Activated CD4-positive, CD25-positive, alpha-beta regulatory T cell treated with anti-CD3 and anti-CD28 coated beads, Interleukin-2, amount 50 U/mL, for 16 hours (primary cell): ENCODE measurements around the gene AUTS2.

Experiments used
- DNase-seq: peaks from one replicate; pipeline ENCODE4 v3.0.0-alpha.2; 2020; ENCODE audit warnings: low read depth, low spot score

The AUTS2 gene

DNA sequence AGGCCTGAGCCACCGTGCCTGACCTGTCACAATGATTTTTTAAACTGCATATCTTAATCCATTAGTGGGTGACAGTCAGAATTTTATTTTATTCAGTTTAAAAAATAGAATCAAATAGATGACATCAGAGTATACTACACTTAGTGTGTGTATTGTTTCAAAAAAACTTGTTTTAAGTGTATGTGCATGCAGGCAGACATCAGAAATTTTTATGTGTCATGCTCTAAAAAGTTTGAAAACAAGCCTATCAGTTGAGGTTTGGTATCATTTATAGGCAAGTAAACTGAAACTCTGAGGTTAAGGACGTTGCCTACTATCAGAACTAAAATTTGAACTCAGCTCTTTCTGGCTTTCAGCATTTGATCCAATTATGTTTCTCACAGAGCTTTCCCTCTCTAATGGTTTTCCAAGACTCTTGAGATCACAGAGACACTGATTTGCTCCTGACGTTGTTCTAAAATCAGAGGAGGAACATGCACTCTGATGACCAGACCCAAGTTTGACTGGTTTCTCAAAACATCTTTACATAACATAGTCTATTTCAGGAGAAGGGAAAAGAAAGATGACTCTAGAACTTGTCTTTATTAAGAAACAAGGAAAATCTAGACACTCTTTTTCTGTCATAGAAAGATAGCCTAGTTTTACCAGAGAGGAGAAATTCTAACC lies 188.6 kb downstream of the AUTS2 start:
- DNase-seq = no peak

GRCh38 chr7:69787736-69788431 lies 189.6 kb downstream of the AUTS2 start:
- DNase-seq = no peak

GRCh38 chr7:69789563-69789962 lies 191.3 kb downstream of the AUTS2 start:
- DNase-seq = no peak

DNA sequence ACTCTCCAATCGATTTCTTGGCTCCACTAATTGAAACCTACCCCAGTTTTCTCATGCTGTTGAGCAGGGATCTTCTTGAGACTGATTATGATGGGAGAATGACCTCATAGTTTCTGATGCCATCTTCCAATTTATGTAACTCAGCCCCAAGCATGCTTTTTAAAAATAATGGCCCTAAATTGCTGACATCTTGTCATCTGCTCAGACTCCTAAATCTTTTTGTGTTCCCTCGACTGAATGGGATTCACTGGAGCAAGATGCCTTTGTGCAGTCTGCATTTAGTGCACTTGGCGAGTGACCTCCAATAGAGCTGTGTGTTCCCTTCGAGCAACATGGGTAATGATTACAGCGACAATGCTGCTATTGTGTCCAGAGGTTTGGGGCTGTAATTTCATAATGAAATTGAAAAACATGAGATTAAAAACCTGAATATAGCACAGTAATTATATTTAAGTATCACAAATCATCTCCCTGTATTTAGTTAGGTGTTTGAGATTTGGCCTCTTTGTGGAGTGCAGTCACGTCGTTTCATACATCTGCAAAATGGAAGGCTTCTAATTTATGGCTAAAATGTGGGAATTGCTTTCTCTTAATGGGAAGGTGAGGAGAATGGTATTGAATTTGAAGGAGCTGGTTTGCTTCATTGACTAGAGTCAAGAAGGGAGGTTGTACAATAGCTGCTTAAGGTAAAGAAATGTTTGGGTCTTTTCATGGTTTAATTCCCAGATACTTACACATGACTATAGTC lies 192.9 kb downstream of the AUTS2 start:
- no peak for DNase-seq

- no peak for DNase-seq
Observed at GRCh38 chr7:69791739-69792138, 193.5 kb downstream of the AUTS2 start.

- no peak for DNase-seq
Observed at GRCh38 chr7:69795932-69796331, 197.7 kb downstream of the AUTS2 start.

DNA sequence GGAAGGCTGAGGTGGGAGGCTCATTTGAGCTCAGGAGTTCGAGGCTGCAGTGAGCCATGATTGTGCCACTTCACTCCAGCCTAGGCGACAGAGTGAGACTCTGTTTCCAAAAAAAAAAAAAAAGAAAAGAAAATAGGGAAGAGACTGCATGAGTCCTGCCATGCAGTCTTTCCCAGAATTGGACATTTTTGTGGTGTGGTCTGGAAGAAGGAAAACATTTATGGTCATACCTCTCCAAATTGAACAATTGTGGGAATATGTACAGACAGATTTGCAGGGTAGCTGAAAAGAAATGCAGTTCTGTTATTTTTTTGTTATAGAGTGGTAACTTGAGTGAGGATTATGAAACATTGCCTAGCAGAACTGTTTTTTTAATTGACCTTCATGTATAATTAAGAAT lies 198.1 kb downstream of the AUTS2 start:
- no peak for DNase-seq

DNA sequence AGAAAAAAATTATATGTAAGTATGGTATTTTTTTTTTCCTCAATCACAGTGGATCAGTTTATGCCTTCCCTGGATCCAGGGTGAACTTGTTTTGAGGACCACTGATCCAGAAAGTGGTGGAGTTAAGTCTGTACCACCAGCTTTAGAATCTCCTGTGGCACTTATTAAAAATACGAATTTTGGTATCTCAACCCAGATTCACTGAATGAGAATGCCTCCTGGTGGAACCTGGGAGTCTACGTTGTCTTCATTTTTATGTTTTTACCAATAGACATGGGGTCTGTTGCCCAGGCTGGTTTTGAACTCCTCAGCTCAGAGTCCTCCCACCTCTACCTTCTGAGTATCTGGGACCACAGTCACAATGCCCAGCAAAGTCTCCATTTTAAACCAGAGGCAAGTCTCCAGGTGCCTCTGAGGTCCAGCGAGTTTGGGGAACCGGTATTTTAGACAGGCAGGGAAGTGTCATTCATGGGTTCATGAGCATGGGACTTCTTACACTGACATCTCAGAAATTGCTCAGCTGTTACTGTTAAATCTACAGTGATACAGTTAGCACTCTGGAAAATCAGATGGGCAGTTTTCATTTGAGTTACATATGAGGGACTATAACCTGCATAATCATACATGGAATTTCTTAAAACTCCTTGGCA lies 200.9 kb downstream of the AUTS2 start:
- no peak for DNase-seq

- no peak for DNase-seq
Observed at GRCh38 chr7:69799990-69800389, 201.7 kb downstream of the AUTS2 start.

GRCh38 chr7:69800495-69800894 lies 202.2 kb downstream of the AUTS2 start:
- no peak for DNase-seq

GRCh38 chr7:69801729-69802682 lies 203.7 kb downstream of the AUTS2 start:
- DNase-seq = no peak

DNA sequence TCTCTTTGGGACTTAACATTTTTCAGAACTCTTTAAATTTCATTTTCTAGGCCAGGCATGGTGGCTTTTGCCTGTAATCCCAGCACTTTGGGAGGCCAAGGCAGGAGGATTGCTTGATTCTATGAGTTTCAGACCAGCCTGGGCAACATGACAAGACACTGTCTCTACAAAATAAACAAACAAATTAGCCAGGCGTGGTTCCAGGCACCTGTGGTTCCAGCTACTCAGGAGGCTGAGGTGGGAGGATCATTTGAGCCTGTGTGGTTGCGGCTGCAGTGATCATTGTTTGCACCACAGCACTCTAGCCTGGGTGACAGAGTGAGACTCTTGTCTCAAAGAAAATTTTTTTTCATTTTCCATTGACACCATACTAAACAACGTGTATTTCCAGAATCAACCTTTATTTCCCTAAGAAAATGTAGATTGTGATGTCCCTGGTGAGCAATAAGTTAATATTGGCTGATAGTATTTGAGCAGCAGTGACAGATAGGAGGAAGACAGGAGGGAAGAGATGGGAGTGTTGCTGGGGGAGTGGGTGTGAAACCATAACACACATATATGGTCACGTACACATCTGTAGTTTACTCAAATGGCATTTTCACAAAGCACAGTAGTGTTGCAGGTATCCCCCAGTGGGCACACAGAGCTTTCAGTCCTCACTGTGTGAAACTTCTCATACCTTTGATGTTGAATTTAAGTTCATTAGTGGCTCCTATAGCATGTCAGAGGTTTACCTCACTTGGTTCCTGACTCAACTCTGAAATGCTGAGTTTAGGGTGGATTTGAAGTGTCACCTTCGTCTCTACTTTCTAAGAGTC lies 205.6 kb downstream of the AUTS2 start:
- no peak for DNase-seq

- DNase-seq = no peak
Observed at GRCh38 chr7:69804962-69805361, 206.7 kb downstream of the AUTS2 start.

DNA sequence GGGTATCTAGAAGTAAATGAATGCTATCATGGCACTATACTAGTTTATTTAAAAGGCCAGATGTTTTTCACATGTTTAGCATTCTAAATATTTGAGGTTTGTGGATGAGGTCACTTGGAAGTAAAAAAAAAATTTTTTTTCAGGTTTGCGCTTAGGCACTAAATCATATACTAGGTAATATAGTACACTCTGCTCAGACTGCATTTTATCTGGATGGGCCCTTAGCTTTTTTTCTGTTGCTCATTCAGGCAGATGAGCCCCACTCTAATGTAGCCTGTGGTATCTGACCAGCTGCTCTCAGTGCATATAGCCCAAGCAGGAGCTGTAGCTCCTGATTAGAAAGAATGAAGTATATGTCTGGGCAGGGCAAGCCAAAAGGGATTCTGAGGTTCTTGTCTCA lies 210.1 kb downstream of the AUTS2 start:
- DNase-seq = no peak

GRCh38 chr7:69811476-69812308 lies 213.4 kb downstream of the AUTS2 start:
- no peak for DNase-seq

DNA sequence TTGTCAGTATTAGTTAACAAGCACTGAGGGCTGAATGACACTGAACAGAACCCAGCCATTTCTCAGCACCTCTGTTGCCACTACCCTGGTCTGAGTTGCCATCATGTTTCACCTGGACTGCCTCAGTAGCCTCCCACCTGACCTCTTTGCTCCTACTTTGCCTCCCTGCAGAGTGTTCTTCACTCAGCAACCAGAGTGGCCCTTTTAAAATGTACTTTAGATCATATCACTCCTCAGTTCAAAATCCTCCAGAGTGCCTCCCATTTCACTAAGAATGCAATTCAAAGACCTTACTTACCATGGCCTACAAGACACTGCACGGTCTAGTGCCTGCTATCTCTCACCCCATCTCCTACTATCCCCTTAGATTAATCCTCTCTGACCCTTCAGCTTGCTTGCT lies 214.5 kb downstream of the AUTS2 start:
- no peak for DNase-seq

DNA sequence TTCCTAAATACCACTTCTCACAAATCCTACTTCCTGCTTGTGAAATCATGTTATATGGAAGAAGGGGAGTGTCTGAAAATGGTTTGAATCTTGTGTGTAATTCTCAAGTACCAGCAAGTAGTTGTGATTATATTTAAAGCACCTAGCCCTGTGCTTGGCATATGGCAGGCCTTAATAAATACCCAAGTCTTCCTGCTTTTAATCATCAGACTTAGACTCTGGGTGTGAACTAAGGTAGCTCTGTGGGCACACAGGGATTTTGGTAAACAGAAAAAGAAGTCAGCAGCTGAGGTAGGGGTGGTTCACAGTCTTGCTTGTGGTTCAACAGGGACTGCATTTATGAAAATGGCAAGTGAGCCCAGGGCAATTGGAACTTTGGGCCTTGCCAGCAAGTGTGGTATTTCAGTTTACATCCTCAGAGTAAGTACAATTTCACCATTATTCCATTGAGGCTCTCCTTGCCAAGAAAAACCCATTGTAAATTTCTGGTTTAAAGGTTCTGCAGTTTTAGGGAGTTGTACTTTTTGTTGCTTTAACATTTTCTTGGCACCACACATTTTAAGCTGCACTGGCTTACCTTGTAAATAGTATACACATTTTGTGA lies 215.5 kb downstream of the AUTS2 start:
- no peak for DNase-seq

GRCh38 chr7:69814421-69814962 lies 216.2 kb downstream of the AUTS2 start:
- no peak for DNase-seq

DNA sequence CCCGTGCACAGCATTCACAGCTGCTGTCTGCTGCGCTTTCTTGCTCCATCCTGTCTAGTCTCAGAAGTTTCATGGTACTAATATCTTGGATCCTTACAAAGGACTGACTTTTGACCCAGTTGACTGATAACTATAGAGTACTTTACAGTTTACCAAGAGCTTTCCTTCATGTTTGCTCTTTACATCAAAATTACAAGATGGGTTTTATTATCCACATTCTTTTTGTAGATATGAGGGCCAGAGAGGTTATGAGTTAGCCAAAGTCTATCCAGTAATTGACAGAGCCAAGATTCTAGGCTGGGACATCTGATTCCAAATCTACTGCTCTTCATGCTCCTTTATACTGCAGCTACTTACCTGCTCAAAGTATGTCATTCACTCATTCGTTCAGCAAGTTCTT lies 218.2 kb downstream of the AUTS2 start:
- no peak for DNase-seq
